NCI-H146 treated with DMSO at 0.1 percent for 48 hours (cell line): ENCODE data around the gene OR5A2.
"Not testable (repeated sequence)": the region's sequence is repeated elsewhere in the genome, so short reads cannot be mapped to it uniquely, and the experiment has no call there.

ENCODE experiments used
- DNase-seq: peaks from one replicate; lab custom pipeline; 2025; ENCODE audit not compliant: unreplicated experiment; lab: John Stamatoyannopoulos, UW

The OR5A2 gene

DNA sequence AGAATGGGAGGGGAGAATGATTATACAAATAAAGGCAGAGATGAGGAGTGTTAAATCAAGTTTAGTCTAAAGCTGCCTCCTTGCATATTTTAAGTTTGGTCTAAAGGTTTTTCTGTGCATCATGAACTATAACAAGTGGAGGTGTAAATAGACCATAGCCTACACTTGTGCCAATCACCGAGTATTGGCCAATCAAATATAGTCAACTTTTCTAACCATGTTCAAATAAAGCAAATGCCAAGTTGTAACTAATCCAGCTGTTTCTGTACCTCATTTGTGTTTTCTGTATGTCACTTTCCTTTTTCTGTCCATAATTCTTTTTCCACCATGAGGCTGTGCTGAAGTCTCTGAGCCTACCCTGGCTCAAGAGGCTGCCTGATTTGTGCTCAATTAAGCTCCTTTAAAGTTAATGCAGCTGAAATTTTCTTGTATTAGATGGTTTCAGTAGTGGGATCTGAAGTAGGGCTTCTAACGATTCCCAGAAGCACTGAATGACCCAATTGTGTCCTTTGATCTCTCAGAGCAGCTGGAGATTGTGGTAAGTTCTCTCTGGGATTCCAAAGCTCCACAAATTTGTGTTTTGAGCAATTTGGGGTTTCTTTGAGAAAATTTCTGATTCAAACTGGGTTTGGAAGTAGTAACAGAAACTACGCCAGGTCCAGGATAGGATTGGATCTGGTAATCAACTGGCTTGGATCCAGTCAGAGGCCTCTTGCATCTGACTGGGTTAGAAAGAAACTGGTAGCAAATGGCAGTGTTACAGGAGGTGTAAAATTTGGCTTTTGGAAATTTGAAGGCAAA lies 25.6 kb downstream of the OR5A2 start:
- DNase-seq = no peak

DNA sequence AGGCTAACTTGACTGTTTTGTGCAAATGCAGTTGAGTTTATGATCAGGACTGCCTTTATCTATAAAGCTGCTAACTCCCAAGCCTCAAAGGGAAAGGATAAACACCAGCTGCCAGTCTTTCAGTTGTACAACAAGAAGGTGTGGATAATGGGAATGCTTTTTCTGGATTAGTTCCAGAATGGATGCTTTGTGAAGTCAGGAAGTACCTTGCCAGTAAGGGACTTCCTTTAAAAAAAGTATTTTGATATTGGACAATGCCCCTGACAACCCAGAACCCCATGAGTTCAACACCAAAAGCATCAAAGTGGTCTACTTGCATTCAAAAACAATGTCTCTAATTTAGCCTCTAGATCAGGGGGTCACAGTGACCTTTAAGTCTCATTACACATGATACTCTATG lies 32.0 kb downstream of the OR5A2 start:
- DNase-seq = no peak

DNA sequence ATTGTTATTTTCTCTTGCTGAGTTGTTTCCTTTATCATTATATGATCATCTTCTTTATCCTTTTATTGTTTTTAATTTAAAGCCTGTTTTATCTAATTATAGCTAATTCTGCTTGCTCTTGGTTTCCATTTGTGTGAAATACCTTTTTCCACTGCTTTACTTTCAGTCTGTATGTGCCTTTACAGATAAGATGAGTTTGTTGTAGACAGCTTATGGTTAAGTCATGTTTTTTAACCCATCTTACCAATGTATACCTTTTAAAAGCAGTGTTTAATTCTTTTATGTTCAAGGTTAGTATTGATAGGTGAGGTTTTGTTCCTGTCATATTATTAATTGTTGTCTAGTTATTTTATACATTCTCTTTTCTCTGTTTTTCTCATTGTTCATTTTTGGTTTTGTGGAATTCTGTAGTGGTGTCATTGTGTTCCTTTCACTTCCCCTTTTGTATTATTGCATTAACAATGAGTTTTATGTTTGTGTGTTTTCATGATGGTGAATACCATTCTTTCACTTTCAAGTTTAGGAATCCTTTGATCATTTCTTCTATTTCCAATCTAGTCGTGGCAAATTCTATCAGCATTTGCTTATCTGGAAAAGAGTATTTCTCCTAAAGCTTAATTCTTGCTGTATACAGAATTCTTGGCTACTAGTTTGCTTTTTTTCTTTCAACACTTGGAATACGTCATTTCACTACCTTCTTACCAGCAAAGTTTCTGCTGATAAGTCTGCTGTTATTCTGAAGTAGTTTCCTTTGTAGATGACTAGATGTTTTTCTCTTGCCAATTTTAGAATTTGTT lies 45.8 kb downstream of the OR5A2 start:
- DNase-seq = no peak

DNA sequence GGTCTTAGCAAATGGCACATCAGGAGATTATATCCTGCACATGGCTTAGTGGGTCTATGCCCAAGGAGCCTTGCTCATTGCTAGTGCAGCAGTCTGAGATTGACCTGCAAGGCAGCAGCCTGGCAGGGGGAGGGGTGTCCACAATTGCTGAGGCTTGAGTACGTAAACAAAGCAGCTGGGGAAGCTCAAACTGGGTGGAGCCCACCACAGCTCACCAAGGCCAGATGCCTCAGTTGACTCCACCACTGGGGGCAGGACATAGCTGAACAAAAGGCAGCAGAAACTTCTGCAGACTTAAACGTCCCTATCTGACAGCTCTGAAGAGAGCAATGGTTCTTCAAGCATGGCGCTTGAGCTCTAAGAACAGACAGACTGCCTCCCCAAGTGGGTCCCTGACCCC lies 53.9 kb downstream of the OR5A2 start:
- not testable (repeated sequence) for DNase-seq

DNA sequence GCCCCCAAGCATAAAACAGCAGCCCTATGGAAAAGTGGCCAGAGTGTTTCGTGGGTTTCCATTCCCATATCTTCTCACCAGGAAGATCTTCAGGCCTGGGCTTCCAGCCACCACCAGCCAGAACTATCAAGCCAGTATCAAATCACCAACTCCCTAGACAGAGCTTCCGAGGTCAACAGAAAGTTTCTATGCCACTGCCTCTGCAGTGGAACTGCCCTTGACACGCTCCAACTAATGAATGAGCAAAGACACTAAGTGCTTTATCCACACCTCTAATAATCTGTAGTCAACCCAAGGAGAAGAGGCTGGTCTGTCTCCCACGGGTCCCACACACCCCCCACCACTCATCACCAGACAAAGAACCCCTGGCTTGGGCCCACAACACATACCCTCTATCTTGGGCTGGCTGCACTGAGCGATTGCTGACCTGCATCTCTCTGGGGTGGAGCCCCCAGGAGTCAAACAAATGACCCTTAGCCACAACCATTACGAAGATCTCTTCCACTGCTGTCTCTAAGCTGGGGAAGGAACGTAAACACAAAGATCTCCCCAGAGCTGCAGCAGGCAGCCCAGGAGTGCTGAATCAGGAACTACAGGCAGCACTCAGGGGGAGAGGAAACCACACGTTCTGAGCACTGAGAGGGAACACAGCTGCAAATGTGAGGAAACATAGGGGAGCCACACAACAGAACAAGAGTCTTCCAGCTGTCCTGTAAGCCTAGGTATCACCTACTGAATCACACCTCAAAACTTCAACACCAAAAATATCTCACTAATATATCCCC lies 57.8 kb downstream of the OR5A2 start:
- DNase-seq = no peak
